ENCODE results near the gene DGKH.

DGKH gene

GRCh38 chr13:42174344-42175162 is 126.1 kb downstream of the DGKH start:
- H3K9me3 ChIP-seq (ENCODE audit: insufficient read depth, low read depth, low read length), result no peaks in the 10 kb centered on the region
- TF ChIP-seq EZH2phosphoT487 (IDR thresholded peaks at IDR 0.05; ENCODE audit: borderline replicate concordance), result no peak
- TF ChIP-seq CTCF (conservative IDR thresholded peaks at IDR 0.05; ENCODE audit: low read length), result no peak
- H4K20me1 ChIP-seq (ENCODE audit: insufficient read depth, low read length, poor library complexity, severe bottlenecking), result no peaks in the 10 kb centered on the region
- no peaks in the 10 kb centered on the region for H3K9me2 ChIP-seq (replicated peaks; ENCODE audit: low read depth, low read length)
- H3F3A ChIP-seq (ENCODE audit: low read depth), result no peaks in the 10 kb centered on the region; the same call in 1 of the 2 replicates
- H3K9ac ChIP-seq (ENCODE audit: low read depth, low read length, poor library complexity, severe bottlenecking), result no peak overlapping the region
- no peak overlapping the region for H3K4me3 ChIP-seq (ENCODE audit: low read length, poor library complexity, severe bottlenecking)
- H3K4me1 ChIP-seq (ENCODE audit: insufficient read depth, low read length, poor library complexity, severe bottlenecking), result peaks cover 32% of the 10 kb centered on the region
- no peak overlapping the region for H2AFZ ChIP-seq (ENCODE audit: low read length)
- H3K36me3 ChIP-seq (ENCODE audit: insufficient read depth, low read length), result 0 out of 2 replicates have a peak, but pooled peaks cover 4% of the 10 kb centered on the region
- no peak overlapping the region for H3K4me2 ChIP-seq (ENCODE audit: low read depth, low read length, poor library complexity, severe bottlenecking)
- no peaks in the 10 kb centered on the region for H3K79me2 ChIP-seq (ENCODE audit: insufficient read depth, low read length)
- no peaks in the 10 kb centered on the region for H3K27me3 ChIP-seq (ENCODE audit: insufficient read depth, low read length, poor library complexity, severe bottlenecking)

DNA sequence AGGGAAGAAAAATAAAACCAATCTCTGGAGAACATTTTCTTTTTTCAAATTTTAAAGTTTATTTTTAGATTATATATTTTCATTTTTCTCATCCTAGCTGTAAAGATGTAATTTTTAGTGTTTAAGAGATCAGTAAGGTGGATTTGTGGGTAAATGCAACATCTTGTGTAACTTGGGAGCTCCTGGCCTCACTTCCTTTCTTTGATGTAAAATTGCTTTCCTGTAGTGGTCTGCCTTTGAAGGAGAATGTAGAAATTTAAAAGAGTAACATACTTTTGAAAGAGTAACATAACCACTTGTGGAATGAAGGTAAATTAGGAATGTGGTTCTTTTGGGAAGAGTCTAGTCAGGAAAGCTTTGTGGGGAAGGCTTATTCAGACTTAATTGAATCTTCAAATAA is 127.8 kb downstream of the DGKH start:
- Histone ChIP-seq H3K36me3 (ENCODE audit: insufficient read depth, low read length) (0 out of 2 replicates have a peak, but pooled peaks cover 4% of the 10 kb centered on the region), H3K4me1 (ENCODE audit: insufficient read depth, low read length, poor library complexity, severe bottlenecking) (peaks cover 32% of the 10 kb centered on the region), H3F3A (ENCODE audit: low read depth) (no peaks in the 10 kb centered on the region; the same call in 1 of the 2 replicates), H3K9ac (ENCODE audit: low read depth, low read length, poor library complexity, severe bottlenecking) (no peak overlapping the region), H3K79me2 (ENCODE audit: insufficient read depth, low read length) (no peaks in the 10 kb centered on the region), H3K27me3 (ENCODE audit: insufficient read depth, low read length, poor library complexity, severe bottlenecking) (no peaks in the 10 kb centered on the region), H3K9me3 (ENCODE audit: insufficient read depth, low read depth, low read length) (no peaks in the 10 kb centered on the region), H4K20me1 (ENCODE audit: insufficient read depth, low read length, poor library complexity, severe bottlenecking) (no peaks in the 10 kb centered on the region), H2AFZ (ENCODE audit: low read length) (no peak overlapping the region), H3K4me2 (ENCODE audit: low read depth, low read length, poor library complexity, severe bottlenecking) (peak overlapping the region; percentile 53), H3K9me2 (replicated peaks; ENCODE audit: low read depth, low read length) (no peaks in the 10 kb centered on the region), H3K4me3 (ENCODE audit: low read length, poor library complexity, severe bottlenecking) (peak overlapping the region; percentile 37)
- no peak for TF ChIP-seq CTCF (conservative IDR thresholded peaks at IDR 0.05; ENCODE audit: low read length)
- TF ChIP-seq EZH2phosphoT487 (IDR thresholded peaks at IDR 0.05; ENCODE audit: borderline replicate concordance), result no peak

DNA sequence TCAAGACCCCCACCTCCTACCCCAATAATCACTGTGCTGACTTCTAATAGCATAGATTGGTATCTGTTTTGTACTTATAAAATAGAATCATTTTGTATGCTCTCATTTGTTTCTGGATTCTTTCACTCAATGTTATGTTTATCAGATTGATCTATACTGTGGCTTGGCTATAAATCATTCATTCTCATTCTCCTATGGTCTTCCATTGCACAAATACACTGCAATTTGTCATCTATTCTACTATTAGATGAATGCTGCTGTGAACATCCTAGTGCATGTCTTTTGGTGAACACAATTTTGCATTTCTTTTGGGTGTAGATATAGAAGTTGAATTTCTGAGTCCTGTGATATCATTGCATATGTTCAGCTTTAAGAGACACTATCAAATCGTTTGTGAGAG is 128.7 kb downstream of the DGKH start:
- H3K4me3 ChIP-seq (ENCODE audit: low read length, poor library complexity, severe bottlenecking), result no peak overlapping the region
- no peak overlapping the region for H3K4me2 ChIP-seq (ENCODE audit: low read depth, low read length, poor library complexity, severe bottlenecking)
- H3K9ac ChIP-seq (ENCODE audit: low read depth, low read length, poor library complexity, severe bottlenecking), result no peak overlapping the region
- H4K20me1 ChIP-seq (ENCODE audit: insufficient read depth, low read length, poor library complexity, severe bottlenecking), result no peaks in the 10 kb centered on the region
- no peaks in the 10 kb centered on the region for H3K79me2 ChIP-seq (ENCODE audit: insufficient read depth, low read length)
- H3K4me1 ChIP-seq (ENCODE audit: insufficient read depth, low read length, poor library complexity, severe bottlenecking), result peaks cover 32% of the 10 kb centered on the region
- TF ChIP-seq CTCF (conservative IDR thresholded peaks at IDR 0.05; ENCODE audit: low read length), result no peak
- no peak for TF ChIP-seq EZH2phosphoT487 (IDR thresholded peaks at IDR 0.05; ENCODE audit: borderline replicate concordance)
- no peak overlapping the region for H2AFZ ChIP-seq (ENCODE audit: low read length)
- no peaks in the 10 kb centered on the region for H3K27me3 ChIP-seq (ENCODE audit: insufficient read depth, low read length, poor library complexity, severe bottlenecking)
- H3K9me3 ChIP-seq (ENCODE audit: insufficient read depth, low read depth, low read length), result no peaks in the 10 kb centered on the region
- no peaks in the 10 kb centered on the region; the same call in 1 of the 2 replicates for H3F3A ChIP-seq (ENCODE audit: low read depth)
- no peaks in the 10 kb centered on the region for H3K9me2 ChIP-seq (replicated peaks; ENCODE audit: low read depth, low read length)
- H3K36me3 ChIP-seq (ENCODE audit: insufficient read depth, low read length), result 0 out of 2 replicates have a peak, but pooled peaks cover 4% of the 10 kb centered on the region
